ENCODE data around the gene STING1.

The STING1 gene

DNA sequence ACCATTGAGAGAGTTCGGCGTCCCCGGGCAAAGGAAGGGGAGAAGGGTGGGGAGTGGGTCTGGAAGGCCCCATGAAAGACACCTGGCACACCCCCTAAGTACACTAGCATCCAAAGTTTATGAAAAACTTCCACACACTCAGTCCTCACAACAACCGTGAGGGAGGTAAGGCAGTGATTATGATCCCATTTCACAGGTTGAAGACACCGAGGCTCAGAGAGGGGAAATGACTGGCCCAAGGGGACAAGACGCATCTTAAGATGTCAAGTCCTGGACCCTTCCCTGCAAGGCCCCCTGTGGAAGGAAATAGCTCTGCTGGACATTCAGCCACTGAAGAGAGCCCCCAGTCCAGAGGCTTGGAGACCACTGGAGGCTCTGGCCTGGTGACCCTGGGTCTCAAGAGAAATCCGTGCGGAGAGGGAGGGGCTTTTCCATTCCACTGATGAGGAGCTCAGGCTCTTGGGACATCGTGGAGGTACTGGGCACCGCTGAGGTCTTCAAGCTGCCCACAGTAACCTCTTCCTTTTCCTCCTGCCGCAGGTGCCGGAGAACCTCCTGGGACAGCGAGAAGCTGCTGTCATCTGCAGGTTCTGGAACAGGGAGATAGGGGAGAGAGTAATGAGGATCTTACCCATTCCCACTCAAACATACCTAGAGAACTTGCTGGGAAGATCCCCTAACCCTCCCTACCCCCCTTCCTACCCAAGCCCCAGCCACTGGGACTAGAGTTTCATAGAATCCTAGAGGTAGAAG is 6.5 kb downstream of the STING1 start:
- TF ChIP-seq, protein P1, sequence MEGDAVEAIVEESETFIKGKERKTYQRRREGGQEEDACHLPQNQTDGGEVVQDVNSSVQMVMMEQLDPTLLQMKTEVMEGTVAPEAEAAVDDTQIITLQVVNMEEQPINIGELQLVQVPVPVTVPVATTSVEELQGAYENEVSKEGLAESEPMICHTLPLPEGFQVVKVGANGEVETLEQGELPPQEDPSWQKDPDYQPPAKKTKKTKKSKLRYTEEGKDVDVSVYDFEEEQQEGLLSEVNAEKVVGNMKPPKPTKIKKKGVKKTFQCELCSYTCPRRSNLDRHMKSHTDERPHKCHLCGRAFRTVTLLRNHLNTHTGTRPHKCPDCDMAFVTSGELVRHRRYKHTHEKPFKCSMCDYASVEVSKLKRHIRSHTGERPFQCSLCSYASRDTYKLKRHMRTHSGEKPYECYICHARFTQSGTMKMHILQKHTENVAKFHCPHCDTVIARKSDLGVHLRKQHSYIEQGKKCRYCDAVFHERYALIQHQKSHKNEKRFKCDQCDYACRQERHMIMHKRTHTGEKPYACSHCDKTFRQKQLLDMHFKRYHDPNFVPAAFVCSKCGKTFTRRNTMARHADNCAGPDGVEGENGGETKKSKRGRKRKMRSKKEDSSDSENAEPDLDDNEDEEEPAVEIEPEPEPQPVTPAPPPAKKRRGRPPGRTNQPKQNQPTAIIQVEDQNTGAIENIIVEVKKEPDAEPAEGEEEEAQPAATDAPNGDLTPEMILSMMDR (IDR thresholded peaks at IDR 0.05; ENCODE audit: extremely low read depth, insufficient read depth, missing control alignments), result no peak
- DNase-seq (ENCODE audit: low spot score), result no peak
- in situ Hi-C loops (cut with MboI; ENCODE audit: low pct_unique_long_range_greater_than_20kb, low sequenced_read_pairs, unreplicated experiment), result no loop called here

DNA sequence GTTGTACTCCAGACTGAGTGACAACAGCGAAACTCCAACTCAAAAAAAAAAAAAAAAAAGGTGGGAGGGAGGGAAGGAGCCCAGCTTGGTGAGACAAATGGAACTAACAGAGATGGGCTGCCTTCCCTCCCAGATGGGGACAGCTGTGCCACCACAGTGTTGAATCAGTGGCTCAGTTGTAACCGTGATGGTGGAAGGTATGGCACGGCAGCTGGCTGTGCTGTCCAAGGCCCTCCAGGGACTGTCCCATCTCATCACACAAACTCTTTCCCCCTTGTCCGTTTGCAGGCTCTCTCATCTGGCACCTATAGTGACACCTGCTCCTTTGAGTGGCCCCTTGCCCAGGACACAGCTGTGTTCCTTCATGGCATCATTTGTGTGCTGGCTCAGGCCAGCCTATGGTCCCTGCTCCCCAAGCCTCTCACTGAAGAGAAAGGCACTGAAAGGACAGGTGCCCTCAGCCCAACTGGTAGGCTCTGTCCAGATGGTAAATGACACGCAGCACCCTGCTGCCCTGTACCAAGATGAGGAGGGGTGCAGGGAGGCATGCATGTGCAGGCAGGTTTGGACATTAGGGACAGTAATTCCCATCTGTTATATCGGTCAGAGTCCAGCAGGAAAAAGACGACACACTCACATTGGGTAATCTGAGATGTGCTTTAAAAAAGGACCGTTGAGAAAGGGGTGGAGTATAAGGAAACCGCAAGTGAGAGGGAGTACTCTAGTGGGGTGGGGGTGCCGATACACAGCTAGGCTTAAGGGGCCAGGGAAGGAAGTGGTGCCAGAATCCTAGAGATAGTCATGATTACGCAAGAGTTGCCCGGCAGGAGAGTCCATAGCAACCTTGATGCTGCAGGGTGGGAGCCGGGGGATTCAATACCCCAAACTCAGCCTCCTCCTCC is 7.4 kb downstream of the STING1 start:
- DNase-seq (ENCODE audit: low spot score), result no peak
- TF ChIP-seq, protein P1 (IDR thresholded peaks at IDR 0.05; ENCODE audit: extremely low read depth, insufficient read depth, missing control alignments), result no peak
- in situ Hi-C loops (cut with MboI; ENCODE audit: low pct_unique_long_range_greater_than_20kb, low sequenced_read_pairs, unreplicated experiment), result no loop called here

- in situ Hi-C loops (cut with MboI; ENCODE audit: low pct_unique_long_range_greater_than_20kb, low sequenced_read_pairs, unreplicated experiment), result no loop called here
Observed at GRCh38 chr5:139473565-139473964, 9.0 kb downstream of the STING1 start.

GRCh38 chr5:139473105-139473504 is 9.5 kb downstream of the STING1 start:
- in situ Hi-C loops (cut with MboI; ENCODE audit: low pct_unique_long_range_greater_than_20kb, low sequenced_read_pairs, unreplicated experiment), result no loop called here
- no peak for DNase-seq (ENCODE audit: low spot score)
- TF ChIP-seq, protein P1 (IDR thresholded peaks at IDR 0.05; ENCODE audit: extremely low read depth, insufficient read depth, missing control alignments), result no peak

More at GRCh38 chr5:139473565-139473964, 9.0 kb downstream of the STING1 start:
- TF ChIP-seq, protein P1 (IDR thresholded peaks at IDR 0.05; ENCODE audit: extremely low read depth, insufficient read depth, missing control alignments), result no peak
- DNase-seq (ENCODE audit: low spot score), result no peak

DNA sequence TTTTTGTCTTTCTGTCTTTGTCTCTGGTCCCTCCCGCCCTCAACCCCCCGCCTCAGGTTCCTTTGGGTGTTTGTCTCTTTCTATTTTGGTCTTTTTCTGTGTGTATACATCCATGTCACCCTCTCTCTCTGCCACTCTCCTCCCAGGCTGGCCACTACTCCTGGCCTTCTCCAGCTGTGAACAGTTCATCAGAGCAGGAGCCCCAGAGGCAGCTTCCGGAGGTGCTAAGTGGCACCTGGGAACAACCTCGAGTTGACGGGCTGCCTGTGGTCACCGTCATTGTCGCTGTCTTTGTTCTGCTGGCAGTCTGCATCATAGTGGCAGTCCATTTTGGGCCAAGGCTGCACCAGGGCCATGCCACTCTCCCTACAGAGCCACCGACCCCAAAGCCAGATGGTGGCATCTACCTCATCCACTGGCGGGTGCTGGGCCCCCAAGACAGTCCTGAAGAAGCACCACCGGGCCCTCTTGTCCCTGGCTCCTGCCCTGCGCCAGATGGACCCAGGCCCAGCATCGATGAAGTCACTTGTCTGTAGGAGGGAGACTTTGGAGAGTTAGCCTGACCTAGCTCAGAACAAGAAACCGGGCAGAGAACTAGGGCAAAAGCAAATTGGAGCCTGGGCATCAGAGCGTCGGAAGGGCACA is 10.1 kb downstream of the STING1 start:
- no peak for DNase-seq (ENCODE audit: low spot score)
- TF ChIP-seq, protein P1 (IDR thresholded peaks at IDR 0.05; ENCODE audit: extremely low read depth, insufficient read depth, missing control alignments), result no peak
- in situ Hi-C loops (cut with MboI; ENCODE audit: low pct_unique_long_range_greater_than_20kb, low sequenced_read_pairs, unreplicated experiment), result no loop called here

GRCh38 chr5:139470821-139471300 is 11.7 kb downstream of the STING1 start, which contains the start of gene SMIM33:
Gene SMIM33, plus strand, starts transcription at chr5:139471004. Its CDS starts 118 bp downstream, at chr5:139471122.
- TF ChIP-seq, protein P1 (IDR thresholded peaks at IDR 0.05; ENCODE audit: extremely low read depth, insufficient read depth, missing control alignments), result no peak
- DNase-seq (ENCODE audit: low spot score), result no peak
- in situ Hi-C loops (cut with MboI; ENCODE audit: low pct_unique_long_range_greater_than_20kb, low sequenced_read_pairs, unreplicated experiment), result no loop called here
